ENCODE results near the gene HHLA2.
"Not testable (repeated sequence)": the region's sequence is repeated elsewhere in the genome, so short reads cannot be mapped to it uniquely, and the experiment has no call there.

Gene HHLA2

GRCh38 chr3:108296239-108296638, at the start of gene HHLA2:
HHLA2 (plus strand) TSS chr3:108296548; CDS start chr3:108351814, 55,266 bp downstream.
- DNase-seq (ENCODE audit: low read depth) = no peak
- no peak for TF ChIP-seq CTCF (IDR thresholded peaks at IDR 0.05; ENCODE audit: low read depth, low read length, missing control alignments)

GRCh38 chr3:108250626-108251025, 45.7 kb upstream of the HHLA2 start:
- TF ChIP-seq CTCF (IDR thresholded peaks at IDR 0.05; ENCODE audit: low read depth, low read length, missing control alignments) = no peak
- H3K4me3 ChIP-seq (ENCODE audit: low read depth, low read length) = no peak overlapping the region

More at GRCh38 chr3:108296239-108296638, at the start of gene HHLA2:
- H3K4me3 ChIP-seq (ENCODE audit: low read depth, low read length) = no peak within 1 kb of the TSS

GRCh38 chr3:108251265-108251664, 45.1 kb upstream of the HHLA2 start:
- TF ChIP-seq CTCF (IDR thresholded peaks at IDR 0.05; ENCODE audit: low read depth, low read length, missing control alignments) = no peak
- H3K4me3 ChIP-seq (ENCODE audit: low read depth, low read length) = no peak overlapping the region
- no peak for DNase-seq (ENCODE audit: low read depth)

More at GRCh38 chr3:108250626-108251025, 45.7 kb upstream of the HHLA2 start:
- DNase-seq (ENCODE audit: low read depth) = no peak

GRCh38 chr3:108251844-108252243, 44.5 kb upstream of the HHLA2 start:
- no peak for TF ChIP-seq CTCF (IDR thresholded peaks at IDR 0.05; ENCODE audit: low read depth, low read length, missing control alignments)
- H3K4me3 ChIP-seq (ENCODE audit: low read depth, low read length) = no peak overlapping the region
- DNase-seq (ENCODE audit: low read depth) = no peak

- DNase-seq (ENCODE audit: low read depth) = no peak
- H3K4me3 ChIP-seq (ENCODE audit: low read depth, low read length) = no peak overlapping the region
- TF ChIP-seq CTCF (IDR thresholded peaks at IDR 0.05; ENCODE audit: low read depth, low read length, missing control alignments) = no peak
Observed at GRCh38 chr3:108255131-108255530, 41.2 kb upstream of the HHLA2 start.

GRCh38 chr3:108264534-108265298, 31.6 kb upstream of the HHLA2 start:
- H3K4me3 ChIP-seq (ENCODE audit: low read depth, low read length); DNase-seq (ENCODE audit: low read depth): not testable (repeated sequence)

GRCh38 chr3:108268235-108268634, 28.1 kb upstream of the HHLA2 start:
- not testable (repeated sequence) for DNase-seq (ENCODE audit: low read depth)

GRCh38 chr3:108271626-108272025, 24.7 kb upstream of the HHLA2 start:
- DNase-seq (ENCODE audit: low read depth) = no peak
- H3K4me3 ChIP-seq (ENCODE audit: low read depth, low read length) = no peak overlapping the region
- no peak for TF ChIP-seq CTCF (IDR thresholded peaks at IDR 0.05; ENCODE audit: low read depth, low read length, missing control alignments)

More at GRCh38 chr3:108268235-108268634, 28.1 kb upstream of the HHLA2 start:
- not testable (repeated sequence) for H3K4me3 ChIP-seq (ENCODE audit: low read depth, low read length)

GRCh38 chr3:108279066-108279465, 17.3 kb upstream of the HHLA2 start:
- not testable (repeated sequence) for DNase-seq (ENCODE audit: low read depth); H3K4me3 ChIP-seq (ENCODE audit: low read depth, low read length)
